GM21515 (cell line): ENCODE results near the gene UBN2.
"Not testable (repeated sequence)": the region's sequence is repeated elsewhere in the genome, so short reads cannot be mapped to it uniquely, and the experiment has no call there.

ENCODE experiments used
- ATAC-seq: cut with Tn5 transposase; IDR thresholded peaks from one replicate; pipeline ENCODE4 v1.9.1; 2021; ENCODE audit not compliant: unreplicated experiment

Gene UBN2

GRCh38 chr7:139230774-139231512 is at the start of gene UBN2:
Gene UBN2 (plus strand): TSS chr7:139231237. CDS start chr7:139231485, 248 bp downstream.
- peak; percentile 93 for ATAC-seq

DNA sequence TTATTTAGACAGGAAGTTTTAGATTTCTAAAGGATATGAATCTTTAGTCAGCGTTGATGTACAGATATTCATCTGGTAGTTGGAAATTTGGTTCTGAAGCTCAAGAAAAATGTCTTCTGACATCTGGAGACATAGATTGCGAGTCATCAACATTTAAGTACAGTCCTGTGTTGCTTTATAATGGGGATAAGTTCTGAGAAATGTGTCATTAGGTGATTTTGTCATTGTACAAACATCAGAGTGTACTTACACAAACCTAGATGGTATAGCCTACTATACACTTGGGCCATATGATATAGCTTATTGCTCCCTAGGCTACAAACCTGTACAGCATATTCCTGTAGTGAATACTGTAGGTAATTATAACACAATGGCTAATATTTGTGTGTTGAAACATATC is 49.6 kb upstream of the UBN2 start:
- no peak for ATAC-seq

GRCh38 chr7:139182363-139182762 is 48.7 kb upstream of the UBN2 start:
- ATAC-seq = no peak

DNA sequence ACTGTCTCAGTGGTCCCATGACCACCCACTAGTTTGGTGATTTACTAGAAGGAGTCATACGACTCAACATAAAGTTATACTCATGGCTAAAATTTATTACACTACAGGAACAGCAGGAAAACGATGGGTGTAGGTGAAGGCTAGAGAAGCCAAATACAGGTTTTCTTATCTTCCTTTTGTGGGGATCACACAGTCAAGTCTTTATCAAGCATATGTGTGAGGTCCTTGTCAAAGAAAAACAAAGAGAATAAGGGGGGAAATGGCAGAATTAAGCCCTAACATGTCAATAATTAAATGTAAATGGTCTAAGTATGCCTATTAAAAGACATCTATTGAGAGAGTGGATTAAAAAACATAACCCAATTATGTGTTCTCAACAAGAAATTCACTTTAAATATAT is 47.8 kb upstream of the UBN2 start:
- ATAC-seq = no peak

DNA sequence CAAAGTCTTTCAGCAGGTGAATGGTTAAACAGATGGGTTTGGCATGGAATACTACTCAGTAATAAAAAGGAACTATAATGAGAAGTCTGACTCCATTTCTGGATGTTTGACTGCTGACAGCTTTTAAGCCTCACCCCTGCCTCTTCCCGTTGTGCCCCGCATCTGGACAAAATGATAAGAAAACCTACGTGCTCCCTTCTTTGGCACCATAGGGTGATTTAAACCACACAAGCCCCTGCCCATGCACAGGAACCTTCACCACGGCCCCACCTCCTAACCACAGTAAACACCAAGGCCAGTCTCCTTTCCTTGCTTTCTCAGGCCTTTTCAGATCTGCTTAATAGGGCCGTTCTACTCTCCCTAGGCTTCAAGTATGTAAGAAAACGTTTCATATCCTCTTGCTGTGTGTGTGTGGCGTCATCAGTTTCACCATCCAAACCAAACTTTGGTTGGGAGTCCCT is 47.1 kb upstream of the UBN2 start:
- ATAC-seq = no peak

GRCh38 chr7:139186146-139186545 is 44.9 kb upstream of the UBN2 start:
- ATAC-seq = no peak

- no peak for ATAC-seq
Observed at GRCh38 chr7:139189357-139189756, 41.7 kb upstream of the UBN2 start.

- no peak for ATAC-seq
Observed at GRCh38 chr7:139192014-139192706, 38.9 kb upstream of the UBN2 start.

DNA sequence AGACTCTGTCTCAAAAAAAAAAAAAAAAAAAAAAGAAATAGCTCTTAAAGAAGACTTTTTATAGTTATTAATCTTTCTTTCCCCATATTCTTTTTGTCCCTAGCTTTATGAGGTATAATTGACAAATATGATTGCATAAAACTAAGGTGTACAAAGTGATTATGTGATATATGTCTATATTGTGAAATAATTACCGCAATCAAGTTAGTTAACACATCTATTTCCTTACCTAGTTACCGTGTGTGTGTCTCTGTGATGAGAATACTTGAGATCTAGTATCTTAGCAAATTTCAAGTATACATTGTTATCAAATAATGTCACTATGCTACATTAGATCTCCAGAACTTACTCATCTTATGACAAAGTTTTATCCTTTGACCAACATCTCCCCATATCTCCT is 30.7 kb upstream of the UBN2 start:
- no peak for ATAC-seq

DNA sequence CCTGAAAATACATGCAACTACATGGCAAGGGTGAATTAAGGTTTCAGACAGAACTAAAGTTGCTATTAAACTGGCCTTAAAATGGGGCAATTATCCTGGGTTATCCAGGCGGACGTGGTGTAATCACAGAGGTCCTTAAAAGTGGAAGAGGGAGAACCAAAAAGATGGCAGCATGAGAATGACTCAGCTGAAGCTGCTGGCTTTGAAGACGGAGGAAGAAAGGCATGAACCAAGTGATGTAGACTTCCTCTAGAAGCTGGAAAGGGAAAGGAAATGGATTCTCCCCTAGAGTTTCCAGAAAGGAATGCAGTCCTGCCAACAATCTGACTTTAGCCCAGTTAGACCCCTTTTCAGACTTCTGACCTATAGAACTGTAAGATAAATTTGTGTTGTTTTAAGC is 27.0 kb upstream of the UBN2 start:
- no peak for ATAC-seq

- no peak for ATAC-seq
Observed at GRCh38 chr7:139205843-139206242, 25.2 kb upstream of the UBN2 start.

GRCh38 chr7:139212133-139212532 is 18.9 kb upstream of the UBN2 start:
- no peak for ATAC-seq

GRCh38 chr7:139213489-139213888 is 17.5 kb upstream of the UBN2 start:
- ATAC-seq = not testable (repeated sequence)

- ATAC-seq = no peak
Observed at GRCh38 chr7:139218173-139218572, 12.9 kb upstream of the UBN2 start.

GRCh38 chr7:139224219-139224618 is 6.8 kb upstream of the UBN2 start:
- ATAC-seq = no peak

DNA sequence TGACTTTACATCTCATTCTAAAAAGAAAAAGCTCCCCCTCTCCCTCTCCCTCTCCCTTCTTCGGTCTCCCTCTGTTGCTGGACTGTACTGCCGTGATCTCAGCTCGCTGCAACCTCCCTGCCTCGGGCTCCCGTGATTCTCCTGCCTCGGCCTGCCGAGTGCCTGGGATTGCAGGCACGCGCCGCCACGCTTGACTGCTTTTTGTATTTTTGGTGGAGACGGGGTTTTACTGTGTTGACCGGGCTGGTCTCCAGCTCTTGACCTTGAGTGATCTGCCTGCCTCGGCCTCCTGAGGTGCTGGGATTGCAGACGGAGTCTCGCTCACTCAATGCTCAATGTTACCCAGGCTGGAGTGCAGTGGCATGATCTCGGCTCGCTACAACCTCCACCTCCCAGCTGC is 6.2 kb upstream of the UBN2 start:
- ATAC-seq = not testable (repeated sequence)

DNA sequence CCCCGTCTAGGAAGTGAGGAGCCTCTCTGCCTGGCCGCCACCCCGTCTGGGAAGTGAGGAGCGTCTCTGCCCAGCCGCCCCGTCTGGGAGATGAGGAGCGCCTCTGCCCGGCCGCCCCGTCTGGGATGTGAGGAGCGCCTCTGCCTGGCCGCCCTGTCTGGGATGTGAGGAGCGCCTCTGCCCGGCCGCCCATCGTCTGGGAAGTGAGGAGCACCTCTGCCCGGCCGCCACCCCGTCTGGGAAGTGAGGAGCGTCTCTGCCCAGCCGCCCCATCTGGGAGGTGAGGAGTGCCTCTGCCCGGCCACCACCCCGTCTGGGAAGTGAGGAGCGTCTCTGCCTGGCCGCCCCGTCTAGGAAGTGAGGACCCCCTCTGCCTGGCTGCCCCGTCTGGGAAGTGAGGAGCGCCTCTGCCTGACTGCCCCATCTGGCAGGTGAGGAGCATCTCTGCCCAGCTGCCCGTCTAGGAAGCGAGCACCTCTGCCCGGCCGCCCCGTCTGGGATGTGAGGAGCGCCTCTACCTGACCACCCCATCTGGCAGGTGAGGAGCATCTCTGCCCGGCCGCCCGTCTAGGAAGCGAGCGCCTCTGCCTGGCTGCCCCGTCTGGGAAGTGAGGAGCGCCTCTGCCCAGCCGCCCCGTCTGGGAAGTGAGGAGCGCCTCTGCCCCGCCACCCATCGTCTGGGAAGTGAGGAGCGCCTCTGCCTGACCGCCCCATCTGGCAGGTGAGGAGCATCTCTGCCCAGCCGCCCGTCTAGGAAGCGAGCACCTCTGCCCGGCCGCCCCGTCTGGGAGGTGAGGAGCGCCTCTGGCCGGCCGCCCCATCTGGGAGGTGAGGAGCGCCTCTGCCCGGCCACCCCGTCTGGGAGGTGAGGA is 5.5 kb upstream of the UBN2 start:
- ATAC-seq = not testable (repeated sequence)

- ATAC-seq = not testable (repeated sequence)
Observed at GRCh38 chr7:139226158-139226515, 4.9 kb upstream of the UBN2 start.

DNA sequence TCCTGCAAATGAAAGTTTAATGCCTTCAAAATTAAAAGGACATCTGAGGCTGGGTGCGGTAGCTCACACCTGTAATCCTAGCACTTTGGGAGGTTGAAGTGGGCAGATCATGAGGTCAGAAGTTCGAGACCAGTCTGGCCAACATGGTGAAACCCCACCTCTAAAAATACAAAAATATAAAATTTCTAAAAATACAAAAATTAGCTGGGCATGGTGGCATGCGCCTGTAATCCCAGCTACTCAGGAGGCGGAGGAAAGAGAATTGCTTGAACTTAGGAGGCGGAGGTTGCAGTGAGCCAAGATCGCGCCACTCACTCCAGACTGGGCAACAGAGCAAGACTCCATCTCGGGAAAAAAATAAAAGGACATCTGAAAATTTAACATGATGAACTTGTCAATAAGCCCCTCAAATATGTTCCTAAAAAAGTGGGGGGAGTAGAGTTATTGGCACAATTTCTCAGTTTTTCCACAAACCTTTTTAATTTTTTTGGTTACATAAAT is 4.0 kb upstream of the UBN2 start:
- ATAC-seq = not testable (repeated sequence)

- no peak for ATAC-seq
Observed at GRCh38 chr7:139230023-139230422, 1.0 kb upstream of the UBN2 start.

DNA sequence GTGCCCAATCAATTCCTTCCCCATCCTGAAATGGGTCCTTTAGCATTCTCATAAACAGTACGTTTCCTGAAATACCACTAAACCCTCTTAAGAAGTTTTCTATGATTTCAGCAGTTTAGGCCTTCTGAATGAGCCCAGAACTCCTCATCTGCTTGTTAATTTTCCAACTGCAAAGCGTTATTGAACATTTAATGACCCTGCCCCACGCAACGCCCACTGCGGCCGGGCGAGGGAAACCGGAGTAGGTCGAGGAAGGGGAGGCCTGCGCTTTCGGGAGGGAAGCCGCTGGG is 608 bp upstream of the UBN2 start:
- ATAC-seq = no peak
